B cell (primary cell): Measurements from ENCODE around the gene CAPN9. TPM values are rescaled to one million over a fixed set of nuclear protein-coding genes. Genes with fewer than 3 reads are reported as not detected.
"Not testable (repeated sequence)": the region's sequence is repeated elsewhere in the genome, so short reads cannot be mapped to it uniquely, and the experiment has no call there.

Source experiments
- ATAC-seq: fragments of 200-7000 bp; cut with Tn5 transposase; one replicate; pipeline ENCODE4 v1.10.0; 2021; ENCODE audit warnings: low read depth, mild to moderate bottlenecking, moderate number of reproducible peaks, moderate library complexity
- CTCF ChIA-PET: fragments of 350-600 bp; sonication (Branson Sonifier 250); formaldehyde crosslinking; loops from one replicate; lab custom pipeline; 2021; ENCODE audit warnings: antibody characterized with exemption, inconsistent platforms; lab: Charles Lee
- POLR2A ChIA-PET: fragments of 350-600 bp; sonication (Branson Sonifier 250); formaldehyde crosslinking; loops from one replicate; lab custom pipeline; 2021; ENCODE audit warnings: antibody characterized with exemption; lab: Charles Lee
- DNase-seq: peaks from one replicate; pipeline ENCODE4 v3.0.0; 2013
- H2AFZ ChIP-seq: 2 replicates; pipeline ENCODE4 v1.6.1; 2012; ENCODE audit warnings: mild to moderate bottlenecking, low read depth, low read length; ENCODE audit not compliant: insufficient read depth, poor library complexity, severe bottlenecking
- H3K27ac ChIP-seq, 2 donors: 1 replicate in 1 of 2; 2 replicates in 1 of 2; pipeline ENCODE4 v1.5.1; 2012 to 2013; ENCODE audit warnings: low read length in 2 of 2, mild to moderate bottlenecking in 2 of 2, moderate library complexity in 1 of 2
- H3K27me3 ChIP-seq, 4 experiments: fragments of 200-600 bp in 1 of 4; sonication (generic) in 1 of 4; replicated peaks in 1 of 4; 1 replicate in 2 of 4; 2 replicates in 2 of 4; pipeline versions ENCODE4 v1.6.1 to v1.7.0; 2013 to 2016; ENCODE audit warnings: low read length in 3 of 4, mild to moderate bottlenecking in 2 of 4, mixed read lengths in 1 of 4, moderate library complexity in 1 of 4; ENCODE audit not compliant: insufficient read depth in 4 of 4, control insufficient read depth in 3 of 4; ENCODE audit errors: control extremely low read depth in 1 of 4
- H3K36me3 ChIP-seq, 2 experiments: replicated peaks in 1 of 2; 1 replicate in 1 of 2; 2 replicates in 1 of 2; pipeline versions ENCODE4 v1.6.1 to v1.7.1; 2013; ENCODE audit warnings: low read length in 1 of 2; ENCODE audit not compliant: insufficient read depth in 2 of 2, control insufficient read depth in 1 of 2; ENCODE audit errors: control extremely low read depth in 1 of 2, extremely low read depth in 1 of 2
- H3K4me1 ChIP-seq, 2 donors: fragments of 200-600 bp in 1 of 2; sonication (generic) in 1 of 2; 1 replicate in 1 of 2; 2 replicates in 1 of 2; pipeline versions ENCODE4 v1.5.1 to v1.6.1; 2013 to 2017; ENCODE audit warnings: low read length in 2 of 2; ENCODE audit not compliant: control insufficient read depth in 2 of 2, insufficient read depth in 2 of 2
- H3K4me2 ChIP-seq: replicated peaks from 2 replicates; pipeline ENCODE3; 2012; ENCODE audit warnings: mild to moderate bottlenecking, low read depth, low read length; ENCODE audit not compliant: poor library complexity, severe bottlenecking
- H3K4me3 ChIP-seq, 5 experiments: fragments of 200-600 bp in 1 of 5; sonication (generic) in 1 of 5; 1 replicate in 3 of 5; 2 replicates in 2 of 5; pipeline versions ENCODE4 v1.5.1 to v1.7.0; 2011 to 2016; ENCODE audit warnings: low read length in 4 of 5, mild to moderate bottlenecking in 4 of 5, low read depth in 2 of 5, control low read depth in 1 of 5, moderate library complexity in 1 of 5; ENCODE audit not compliant: insufficient read depth in 1 of 5; ENCODE audit errors: control extremely low read depth in 1 of 5, extremely low read depth in 1 of 5
- H3K79me2 ChIP-seq: fragments of 200-600 bp; sonication (generic); one replicate; pipeline ENCODE4 v1.6.0; 2016; ENCODE audit warnings: low read length; ENCODE audit not compliant: control insufficient read depth, insufficient read depth
- H3K9ac ChIP-seq: fragments of 200-600 bp; sonication (generic); 2 replicates; pipeline ENCODE4 v1.6.1; 2017; ENCODE audit warnings: mild to moderate bottlenecking, low read length, moderate library complexity
- H3K9me3 ChIP-seq, 3 donors: one replicate each; pipeline versions ENCODE4 v1.6.1 to v1.7.1; 2013; ENCODE audit warnings: low read length in 2 of 3; ENCODE audit not compliant: control insufficient read depth in 2 of 3, insufficient read depth in 1 of 3; ENCODE audit errors: control extremely low read depth in 1 of 3
- H4K20me1 ChIP-seq: 2 replicates; pipeline ENCODE4 v1.6.0; 2012; ENCODE audit warnings: mild to moderate bottlenecking, low read length; ENCODE audit not compliant: insufficient read depth, control insufficient read depth, poor library complexity, severe bottlenecking
- H3K27ac Mint-ChIP-seq: one replicate; pipeline ENCODE4 v1.8.0; 2021; ENCODE audit warnings: mixed read lengths
- H3K27me3 Mint-ChIP-seq: one replicate; pipeline ENCODE4 v1.8.0; 2021; ENCODE audit warnings: mixed read lengths
- H3K4me1 Mint-ChIP-seq: one replicate; pipeline ENCODE4 v1.8.0; 2021; ENCODE audit warnings: mixed read lengths
- H3K4me3 Mint-ChIP-seq: one replicate; pipeline ENCODE4 v1.8.0; 2021; ENCODE audit warnings: mixed read lengths
- H3K9me3 Mint-ChIP-seq: one replicate; pipeline ENCODE4 v1.8.0; 2022; ENCODE audit warnings: mixed read lengths; ENCODE audit not compliant: insufficient read depth
- EZH2 ChIP-seq: IDR thresholded peaks from 2 replicates; pipeline ENCODE4 v1.6.1; 2012; ENCODE audit warnings: borderline replicate concordance, low read depth, mild to moderate bottlenecking, moderate library complexity, low read length; ENCODE audit not compliant: insufficient read depth, poor library complexity, severe bottlenecking
- WGBS: methylation state at CpG from one replicate; pipeline ENCODE4 v1.1.5; 2013; ENCODE audit warnings: missing lambda C conversion rate; ENCODE audit not compliant: insufficient coverage; 5-methylcytosine and 5-hydroxymethylcytosine counted together
- intact Hi-C: fragments of 100-400 bp; cut with micrococcal nuclease; formaldehyde crosslinking; loops from one replicate; pipeline ENCODE4 v1.10.0; 2022
- polyA plus RNA-seq: library from polyadenylated mRNA; depleted of rRNA; stranded (reverse); fragments of >200 nt; gene quantifications from 2 replicates; pipeline ENCODE4 v1.2.3, GENCODE V29; 2012
- total RNA-seq, 2 donors: library from RNA; stranded (reverse); fragments of 120-200 nt in 1 of 2; gene quantifications; 1 replicate in 1 of 2; 2 replicates in 1 of 2; pipeline versions ENCODE4 v1.2.3 to v1.2.4, GENCODE V29; 2013 to 2022
- TF ChIP-seq, protein P1 (sequence below): fragments of 200-600 bp; IDR thresholded peaks from one replicate; pipeline ENCODE4 v1.8.0; 2022; ENCODE audit warnings: antibody characterized with exemption, mild to moderate bottlenecking

Gene CAPN9
- total and polyA plus RNA-seq, 2 donors (not counting 1 experiment from before 2014, with no cell fraction given) = not detected

GRCh38 chr1:230843503-230844309 lies 96.5 kb downstream of the CAPN9 start:
- no peak for DNase-seq
- no peak overlapping the region for H3K4me2 ChIP-seq
- no peak overlapping the region for H3K4me3 ChIP-seq
- TF ChIP-seq, protein P1, sequence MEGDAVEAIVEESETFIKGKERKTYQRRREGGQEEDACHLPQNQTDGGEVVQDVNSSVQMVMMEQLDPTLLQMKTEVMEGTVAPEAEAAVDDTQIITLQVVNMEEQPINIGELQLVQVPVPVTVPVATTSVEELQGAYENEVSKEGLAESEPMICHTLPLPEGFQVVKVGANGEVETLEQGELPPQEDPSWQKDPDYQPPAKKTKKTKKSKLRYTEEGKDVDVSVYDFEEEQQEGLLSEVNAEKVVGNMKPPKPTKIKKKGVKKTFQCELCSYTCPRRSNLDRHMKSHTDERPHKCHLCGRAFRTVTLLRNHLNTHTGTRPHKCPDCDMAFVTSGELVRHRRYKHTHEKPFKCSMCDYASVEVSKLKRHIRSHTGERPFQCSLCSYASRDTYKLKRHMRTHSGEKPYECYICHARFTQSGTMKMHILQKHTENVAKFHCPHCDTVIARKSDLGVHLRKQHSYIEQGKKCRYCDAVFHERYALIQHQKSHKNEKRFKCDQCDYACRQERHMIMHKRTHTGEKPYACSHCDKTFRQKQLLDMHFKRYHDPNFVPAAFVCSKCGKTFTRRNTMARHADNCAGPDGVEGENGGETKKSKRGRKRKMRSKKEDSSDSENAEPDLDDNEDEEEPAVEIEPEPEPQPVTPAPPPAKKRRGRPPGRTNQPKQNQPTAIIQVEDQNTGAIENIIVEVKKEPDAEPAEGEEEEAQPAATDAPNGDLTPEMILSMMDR = no peak
- TF ChIP-seq EZH2 = no peak
- intact Hi-C loops = no loop called here
- no peak overlapping the region for H3K27ac Mint-ChIP-seq
- no peaks in the 10 kb centered on the region for H4K20me1 ChIP-seq
- no peaks in the 10 kb centered on the region for H3K36me3 ChIP-seq
- ChIA-PET POLR2A (no interaction called here), CTCF (interaction anchor here (0.6 kb wide), 1 partner anchor 311 kb away, joined by 3 read pairs; no protein-coding TSS in a partner anchor)
- no peak overlapping the region for H2AFZ ChIP-seq
- no peaks in the 10 kb centered on the region for H3K27me3 ChIP-seq
- H3K4me1 Mint-ChIP-seq = no peaks in the 10 kb centered on the region
- no peaks in the 10 kb centered on the region for H3K27me3 Mint-ChIP-seq
- no peak overlapping the region for H3K27ac ChIP-seq
- H3K4me1 ChIP-seq = no peaks in the 10 kb centered on the region
- H3K9ac ChIP-seq = no peak overlapping the region
- no peaks in the 10 kb centered on the region for H3K9me3 ChIP-seq
- WGBS = 97% methylated on average over 23 of the region's 28 CpGs
- H3K79me2 ChIP-seq = no peaks in the 10 kb centered on the region
- H3K4me3 Mint-ChIP-seq = no peak overlapping the region
- no peak for ATAC-seq
- H3K9me3 Mint-ChIP-seq = no peaks in the 10 kb centered on the region

DNA sequence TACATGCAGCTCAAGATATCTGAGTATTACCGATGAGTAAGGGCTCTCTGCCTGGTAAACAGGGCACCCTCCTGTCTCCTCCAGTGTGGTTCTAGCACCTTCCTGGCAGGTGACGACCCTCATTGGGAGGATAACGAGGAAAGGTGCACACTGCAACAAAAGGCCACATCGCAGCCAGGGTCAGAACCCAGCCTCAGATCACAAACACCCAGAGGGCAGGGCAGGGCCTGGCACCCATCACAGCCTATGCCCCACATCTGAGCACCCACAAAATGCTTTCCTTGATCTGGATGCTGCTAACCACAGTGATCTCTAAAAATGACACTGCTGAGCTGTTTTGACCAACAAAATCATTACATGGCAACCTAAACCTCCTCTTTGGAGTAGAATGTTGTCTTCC lies 97.4 kb downstream of the CAPN9 start:
- H4K20me1 ChIP-seq = no peaks in the 10 kb centered on the region
- CTCF ChIA-PET = interaction anchor here (0.6 kb wide), 1 partner anchor 310 kb away, joined by 3 read pairs; no protein-coding TSS in a partner anchor
- Mint-ChIP-seq H3K27me3 (no peaks in the 10 kb centered on the region), H3K4me1 (no peaks in the 10 kb centered on the region), H3K4me3 (no peak overlapping the region), H3K27ac (no peak overlapping the region), H3K9me3 (no peaks in the 10 kb centered on the region)
- H3K27me3 ChIP-seq = no peaks in the 10 kb centered on the region
- no peak overlapping the region for H3K4me3 ChIP-seq
- no peak overlapping the region for H2AFZ ChIP-seq
- H3K9me3 ChIP-seq = no peaks in the 10 kb centered on the region
- no peak overlapping the region for H3K27ac ChIP-seq
- no peaks in the 10 kb centered on the region for H3K79me2 ChIP-seq
- H3K4me1 ChIP-seq = no peaks in the 10 kb centered on the region
- WGBS = 100% methylated on average over 2 of the region's 4 CpGs
- DNase-seq (no peak), ATAC-seq (no peak)
- POLR2A ChIA-PET = no interaction called here
- TF ChIP-seq EZH2 = no peak
- no peaks in the 10 kb centered on the region for H3K36me3 ChIP-seq
- no peak overlapping the region for H3K9ac ChIP-seq
- intact Hi-C loops = no loop called here
- H3K4me2 ChIP-seq = no peak overlapping the region

- H3K27ac ChIP-seq, POLR2A ChIA-PET, DNase-seq, H3K4me1 ChIP-seq, intact Hi-C loops, H3K27me3 Mint-ChIP-seq, H3K4me2 ChIP-seq, H3K36me3 ChIP-seq, H3K27ac Mint-ChIP-seq, H3K4me1 Mint-ChIP-seq, H3K4me3 Mint-ChIP-seq, H3K4me3 ChIP-seq, H3K27me3 ChIP-seq, H2AFZ ChIP-seq, H4K20me1 ChIP-seq, CTCF ChIA-PET, H3K9me3 Mint-ChIP-seq, H3K79me2 ChIP-seq, H3K9ac ChIP-seq, ATAC-seq, H3K9me3 ChIP-seq: not testable (repeated sequence)
- 97% methylated on average over 5 of the region's 7 CpGs for WGBS
Measured at GRCh38 chr1:230845184-230845583, 98.0 kb downstream of the CAPN9 start.
